Stomach (tissue), 9 donors: Measurements from ENCODE around the gene LRIG1. TPM values are rescaled to one million over a fixed set of nuclear protein-coding genes. Genes with fewer than 3 reads are reported as not detected.

Experiments
- DNase-seq, 2 donors: peaks; one replicate each; pipeline versions ENCODE4 v3.0.0 to v3.0.0-alpha.2; 2013 to 2019
- H3K27ac ChIP-seq, 5 donors: fragments of 200-600 bp in 4 of 5; sonication (generic) in 4 of 5; one replicate each; pipeline ENCODE4 v1.5.1; 2013 to 2019; ENCODE audit warnings: mild to moderate bottlenecking in 1 of 5, moderate library complexity in 1 of 5
- H3K27me3 ChIP-seq, 3 donors: fragments of 200-600 bp; sonication (generic); one replicate each; pipeline ENCODE4 v1.5.1; 2017 to 2019; ENCODE audit warnings: mixed run types in 1 of 3
- H3K36me3 ChIP-seq, 4 donors: fragments of 200-600 bp; sonication (generic); 1 replicate in 3 of 4; 2 replicates in 1 of 4; pipeline ENCODE4 v1.5.1; 2016 to 2019
- H3K4me1 ChIP-seq, 4 donors: fragments of 200-600 bp; sonication (generic); one replicate each; pipeline ENCODE4 v1.5.1; 2016 to 2019
- H3K4me3 ChIP-seq, 4 donors: fragments of 200-600 bp; sonication (generic) in 3 of 4; one replicate each; pipeline ENCODE4 v1.5.1; 2016 to 2019; ENCODE audit warnings: mild to moderate bottlenecking in 1 of 4
- H3K9me3 ChIP-seq, 4 donors: fragments of 200-600 bp; sonication (generic); one replicate each; pipeline ENCODE4 v1.5.1; 2016 to 2019
- CTCF ChIP-seq, 7 experiments: fragments of 450-650 bp in 4 of 7; fragments of 200-600 bp in 3 of 7; sonication (generic) in 3 of 7; IDR thresholded peaks; one replicate each; pipeline ENCODE4 v1.5.1; 2016 to 2019; ENCODE audit warnings: antibody characterized with exemption in 7 of 7, control low read depth in 2 of 7, mild to moderate bottlenecking in 1 of 7
- EP300 ChIP-seq: sonication (generic); formaldehyde crosslinking; IDR thresholded peaks from one replicate; pipeline ENCODE4 v1.6.1; 2017; ENCODE audit warnings: antibody characterized with exemption
- POLR2A ChIP-seq, 4 donors: fragments of 450-650 bp; IDR thresholded peaks; one replicate each; pipeline ENCODE4 v1.6.1; 2016; ENCODE audit warnings: antibody characterized with exemption in 4 of 4, control low read depth in 2 of 4, mild to moderate bottlenecking in 1 of 4, moderate library complexity in 1 of 4
- POLR2AphosphoS5 ChIP-seq, 3 donors: sonication (generic); formaldehyde crosslinking; IDR thresholded peaks; one replicate each; pipeline ENCODE4 v1.6.1; 2016; ENCODE audit warnings: antibody characterized with exemption in 3 of 3
- WGBS, 5 donors: extraction: QIAGEN DNeasy Blood & Tissue Kit in 3 of 5; methylation state at CpG; one replicate each; pipeline versions ENCODE4 v1.1.5 to v1.1.7; 2013 to 2018; 5-methylcytosine and 5-hydroxymethylcytosine counted together
- intact Hi-C: fragments of 100-400 bp; cut with DNase I; formaldehyde crosslinking; loops from one replicate; pipeline ENCODE4 v1.15.1; 2023; ENCODE audit warnings: low total_unique reads
- polyA plus RNA-seq, 3 donors: library from polyadenylated mRNA; stranded (reverse); fragments of 200-250 nt; gene quantifications; one replicate each; pipeline ENCODE4 v1.2.3, GENCODE V29; 2013
- total RNA-seq, 5 donors: library from RNA; depleted of rRNA; stranded (reverse); fragments of >200 nt; gene quantifications; one replicate each; pipeline versions ENCODE4 v1.1.0 to v1.2.3, GENCODE V29; 2014 to 2016
- donor health status: healthy with polysubstance abuse.
- donor health status: Bipolar disorder and iron deficiency.
- donor health status: healthy.

Gene LRIG1
- total and polyA plus RNA-seq, 8 donors = 20.2 to 278 (median 87.0) TPM

- no peaks in the 10 kb centered on the region for H3K9me3 ChIP-seq
- WGBS, 5 donors = 86 to 96% (median 95%) methylated on average over 7 of the region's 7 CpGs
- DNase-seq = no peak
- intact Hi-C loops = no loop called here
- H3K27ac ChIP-seq = peak overlapping the region in 4 of 5 donors; percentile 3 to 82 (median 51)
- H3K36me3 ChIP-seq = peaks cover 56 to 96% (median 90%) of the 10 kb centered on the region in 4 donors
- no peak overlapping the region for H3K4me3 ChIP-seq
- H3K27me3 ChIP-seq = no peaks in the 10 kb centered on the region
- TF ChIP-seq EP300 (no peak), CTCF (IDR thresholded peaks at IDR 0.05) (no peak), POLR2AphosphoS5 (IDR thresholded peaks at IDR 0.05) (no peak)
- peaks cover 25 to 93% (median 57%) of the 10 kb centered on the region in 4 donors for H3K4me1 ChIP-seq
These were observed 89.8 kb downstream of the LRIG1 start for GRCh38 chr3:66410976-66411375.

GRCh38 chr3:66409771-66410754, 90.8 kb downstream of the LRIG1 start:
- peaks cover 33 to 94% (median 60%) of the 10 kb centered on the region in 4 donors for H3K4me1 ChIP-seq
- no peaks in the 10 kb centered on the region for H3K27me3 ChIP-seq
- no peaks in the 10 kb centered on the region for H3K9me3 ChIP-seq
- H3K36me3 ChIP-seq = peaks cover 63 to 96% (median 93%) of the 10 kb centered on the region in 4 donors
- DNase-seq = no peak
- TF ChIP-seq POLR2A (IDR thresholded peaks at IDR 0.05) = no peak
- no peak for TF ChIP-seq CTCF (IDR thresholded peaks at IDR 0.05)
- TF ChIP-seq EP300 = no peak
- no peak for TF ChIP-seq POLR2AphosphoS5 (IDR thresholded peaks at IDR 0.05)
- peak overlapping the region in 3 of 5 donors; percentile 20 to 82 (median 67) for H3K27ac ChIP-seq
- intact Hi-C loops = loop anchor here (5.0 to 10.0 kb wide), 2 partner anchors 95 to 407 kb away; partner anchors contain the start of gene LRIG1
- no peak overlapping the region for H3K4me3 ChIP-seq
- WGBS, 5 donors = 89 to 93% (median 92%) methylated on average over 23 to 24 of the region's 24 CpGs

DNA sequence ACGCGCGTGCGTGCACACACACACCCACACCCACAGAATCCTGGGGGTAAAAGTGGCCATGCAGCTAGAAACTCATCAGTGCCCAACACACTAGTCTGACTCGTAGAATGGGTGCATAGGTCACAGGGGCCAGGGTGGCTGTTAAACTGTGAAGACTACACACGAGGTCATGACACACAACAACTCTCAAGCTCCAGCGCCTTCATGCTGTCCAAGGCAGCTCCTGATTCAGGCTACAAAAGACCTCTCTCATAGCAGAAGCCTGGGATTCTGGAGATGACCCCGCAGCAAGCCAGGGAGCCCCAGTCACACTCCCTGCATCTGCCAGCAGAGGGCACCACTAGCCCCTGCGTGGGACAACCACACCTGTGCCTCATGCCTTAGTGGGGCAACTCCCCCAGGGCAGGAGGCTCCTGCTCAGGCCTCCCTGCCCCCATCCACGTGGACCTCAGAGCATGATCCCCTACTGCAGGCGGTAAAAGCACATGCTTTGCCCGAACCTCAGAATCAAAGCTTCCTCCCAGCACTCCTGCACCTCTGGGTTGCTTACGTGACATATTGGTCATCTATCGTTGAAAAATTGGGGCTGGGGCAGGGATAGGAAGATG, 93.1 kb downstream of the LRIG1 start:
- H3K36me3 ChIP-seq = peaks cover 57 to 99% (median 91%) of the 10 kb centered on the region in 4 donors
- WGBS, 5 donors = 38 to 57% (median 52%) methylated on average over 10 to 14 of the region's 14 CpGs
- TF ChIP-seq CTCF (IDR thresholded peaks at IDR 0.05) (peak in 5 of 7 experiments; percentile 80 to 90 (median 88)), POLR2AphosphoS5 (IDR thresholded peaks at IDR 0.05) (peak in 1 of 3 donors; percentile 56), POLR2A (IDR thresholded peaks at IDR 0.05) (no peak)

More for the DNA sequence above, 93.1 kb downstream of the LRIG1 start:
- Histone ChIP-seq H3K9me3 (no peaks in the 10 kb centered on the region), H3K4me3 (no peak overlapping the region), H3K27me3 (no peaks in the 10 kb centered on the region), H3K27ac (peak overlapping the region in 4 of 5 donors; percentile 3 to 83 (median 60)), H3K4me1 (peaks cover 53 to 99% (median 71%) of the 10 kb centered on the region in 4 donors)
- intact Hi-C loops = loop anchor here (5.0 to 10.0 kb wide), 2 partner anchors 97 to 410 kb away; partner anchors contain the start of gene LRIG1
- peak; percentile 75 to 87 for DNase-seq
